SH-SY5Y (cell line): ENCODE measurements around the gene P3H3.

ENCODE experiments used
- GATA2 ChIP-seq: IDR thresholded peaks from 2 replicates; pipeline ENCODE4 v1.6.1; 2011; ENCODE audit warnings: mild to moderate bottlenecking, low read depth, low read length
- GATA3 ChIP-seq: IDR thresholded peaks from 2 replicates; pipeline ENCODE4 v1.6.1; 2011; ENCODE audit warnings: low read depth, mild to moderate bottlenecking, low read length, moderate library complexity

GRCh38 chr12:6843118-6843902 is 15.1 kb downstream of the P3H3 start:
- TF ChIP-seq GATA2 (no peak), GATA3 (no peak)
